B cell (primary cell): ENCODE measurements around the gene APOA5. TPM values are rescaled to one million over a fixed set of nuclear protein-coding genes. Genes with fewer than 3 reads are reported as not detected.

ENCODE experiments used
- ATAC-seq: fragments of 200-7000 bp; cut with Tn5 transposase; one replicate; pipeline ENCODE4 v1.10.0; 2021; ENCODE audit warnings: low read depth, mild to moderate bottlenecking, moderate number of reproducible peaks, moderate library complexity
- CTCF ChIA-PET: fragments of 350-600 bp; sonication (Branson Sonifier 250); formaldehyde crosslinking; loops from one replicate; lab custom pipeline; 2021; ENCODE audit warnings: antibody characterized with exemption, inconsistent platforms; lab: Charles Lee
- POLR2A ChIA-PET: fragments of 350-600 bp; sonication (Branson Sonifier 250); formaldehyde crosslinking; loops from one replicate; lab custom pipeline; 2021; ENCODE audit warnings: antibody characterized with exemption; lab: Charles Lee
- DNase-seq: peaks from one replicate; pipeline ENCODE4 v3.0.0; 2013
- H2AFZ ChIP-seq: 2 replicates; pipeline ENCODE4 v1.6.1; 2012; ENCODE audit warnings: mild to moderate bottlenecking, low read depth, low read length; ENCODE audit not compliant: insufficient read depth, poor library complexity, severe bottlenecking
- H3K27ac ChIP-seq, 2 donors: 1 replicate in 1 of 2; 2 replicates in 1 of 2; pipeline ENCODE4 v1.5.1; 2012 to 2013; ENCODE audit warnings: low read length in 2 of 2, mild to moderate bottlenecking in 2 of 2, moderate library complexity in 1 of 2
- H3K27me3 ChIP-seq, 4 experiments: fragments of 200-600 bp in 1 of 4; sonication (generic) in 1 of 4; replicated peaks in 1 of 4; 1 replicate in 2 of 4; 2 replicates in 2 of 4; pipeline versions ENCODE4 v1.6.1 to v1.7.0; 2013 to 2016; ENCODE audit warnings: low read length in 3 of 4, mild to moderate bottlenecking in 2 of 4, mixed read lengths in 1 of 4, moderate library complexity in 1 of 4; ENCODE audit not compliant: insufficient read depth in 4 of 4, control insufficient read depth in 3 of 4; ENCODE audit errors: control extremely low read depth in 1 of 4
- H3K36me3 ChIP-seq, 2 experiments: replicated peaks in 1 of 2; 1 replicate in 1 of 2; 2 replicates in 1 of 2; pipeline versions ENCODE4 v1.6.1 to v1.7.1; 2013; ENCODE audit warnings: low read length in 1 of 2; ENCODE audit not compliant: insufficient read depth in 2 of 2, control insufficient read depth in 1 of 2; ENCODE audit errors: control extremely low read depth in 1 of 2, extremely low read depth in 1 of 2
- H3K4me1 ChIP-seq, 2 donors: fragments of 200-600 bp in 1 of 2; sonication (generic) in 1 of 2; 1 replicate in 1 of 2; 2 replicates in 1 of 2; pipeline versions ENCODE4 v1.5.1 to v1.6.1; 2013 to 2017; ENCODE audit warnings: low read length in 2 of 2; ENCODE audit not compliant: control insufficient read depth in 2 of 2, insufficient read depth in 2 of 2
- H3K4me2 ChIP-seq: replicated peaks from 2 replicates; pipeline ENCODE3; 2012; ENCODE audit warnings: mild to moderate bottlenecking, low read depth, low read length; ENCODE audit not compliant: poor library complexity, severe bottlenecking
- H3K4me3 ChIP-seq, 5 experiments: fragments of 200-600 bp in 1 of 5; sonication (generic) in 1 of 5; 1 replicate in 3 of 5; 2 replicates in 2 of 5; pipeline versions ENCODE4 v1.5.1 to v1.7.0; 2011 to 2016; ENCODE audit warnings: low read length in 4 of 5, mild to moderate bottlenecking in 4 of 5, low read depth in 2 of 5, control low read depth in 1 of 5, moderate library complexity in 1 of 5; ENCODE audit not compliant: insufficient read depth in 1 of 5; ENCODE audit errors: control extremely low read depth in 1 of 5, extremely low read depth in 1 of 5
- H3K79me2 ChIP-seq: fragments of 200-600 bp; sonication (generic); one replicate; pipeline ENCODE4 v1.6.0; 2016; ENCODE audit warnings: low read length; ENCODE audit not compliant: control insufficient read depth, insufficient read depth
- H3K9ac ChIP-seq: fragments of 200-600 bp; sonication (generic); 2 replicates; pipeline ENCODE4 v1.6.1; 2017; ENCODE audit warnings: mild to moderate bottlenecking, low read length, moderate library complexity
- H3K9me3 ChIP-seq, 3 donors: one replicate each; pipeline versions ENCODE4 v1.6.1 to v1.7.1; 2013; ENCODE audit warnings: low read length in 2 of 3; ENCODE audit not compliant: control insufficient read depth in 2 of 3, insufficient read depth in 1 of 3; ENCODE audit errors: control extremely low read depth in 1 of 3
- H4K20me1 ChIP-seq: 2 replicates; pipeline ENCODE4 v1.6.0; 2012; ENCODE audit warnings: mild to moderate bottlenecking, low read length; ENCODE audit not compliant: insufficient read depth, control insufficient read depth, poor library complexity, severe bottlenecking
- H3K27ac Mint-ChIP-seq: one replicate; pipeline ENCODE4 v1.8.0; 2021; ENCODE audit warnings: mixed read lengths
- H3K27me3 Mint-ChIP-seq: one replicate; pipeline ENCODE4 v1.8.0; 2021; ENCODE audit warnings: mixed read lengths
- H3K4me1 Mint-ChIP-seq: one replicate; pipeline ENCODE4 v1.8.0; 2021; ENCODE audit warnings: mixed read lengths
- H3K4me3 Mint-ChIP-seq: one replicate; pipeline ENCODE4 v1.8.0; 2021; ENCODE audit warnings: mixed read lengths
- H3K9me3 Mint-ChIP-seq: one replicate; pipeline ENCODE4 v1.8.0; 2022; ENCODE audit warnings: mixed read lengths; ENCODE audit not compliant: insufficient read depth
- CTCF ChIP-seq: fragments of 200-600 bp; IDR thresholded peaks from one replicate; pipeline ENCODE4 v1.8.0; 2022; ENCODE audit warnings: antibody characterized with exemption, mild to moderate bottlenecking
- EZH2 ChIP-seq: IDR thresholded peaks from 2 replicates; pipeline ENCODE4 v1.6.1; 2012; ENCODE audit warnings: borderline replicate concordance, low read depth, mild to moderate bottlenecking, moderate library complexity, low read length; ENCODE audit not compliant: insufficient read depth, poor library complexity, severe bottlenecking
- WGBS: methylation state at CpG from one replicate; pipeline ENCODE4 v1.1.5; 2013; ENCODE audit warnings: missing lambda C conversion rate; ENCODE audit not compliant: insufficient coverage; 5-methylcytosine and 5-hydroxymethylcytosine counted together
- intact Hi-C: fragments of 100-400 bp; cut with micrococcal nuclease; formaldehyde crosslinking; loops from one replicate; pipeline ENCODE4 v1.10.0; 2022
- polyA plus RNA-seq: library from polyadenylated mRNA; depleted of rRNA; stranded (reverse); fragments of >200 nt; gene quantifications from 2 replicates; pipeline ENCODE4 v1.2.3, GENCODE V29; 2012
- total RNA-seq, 2 donors: library from RNA; stranded (reverse); fragments of 120-200 nt in 1 of 2; gene quantifications; 1 replicate in 1 of 2; 2 replicates in 1 of 2; pipeline versions ENCODE4 v1.2.3 to v1.2.4, GENCODE V29; 2013 to 2022

APOA5 gene
- total and polyA plus RNA-seq, 2 donors (not counting 1 experiment from before 2014, with no cell fraction given): not detected

GRCh38 chr11:116794851-116795250, 3.2 kb upstream of the APOA5 start:
- Histone ChIP-seq H2AFZ (no peak overlapping the region), H3K4me3 (no peak overlapping the region), H3K36me3 (no peaks in the 10 kb centered on the region), H3K9me3 (no peaks in the 10 kb centered on the region), H3K9ac (no peak overlapping the region), H3K79me2 (no peaks in the 10 kb centered on the region), H3K27ac (no peak overlapping the region), H3K4me2 (no peak overlapping the region), H4K20me1 (no peaks in the 10 kb centered on the region), H3K4me1 (peaks cover 6 to 9% of the 10 kb centered on the region in 2 donors), H3K27me3 (peaks cover 0 to 10% (median 2%) of the 10 kb centered on the region in 4 experiments)
- ChIA-PET CTCF (interaction anchor here (1.6 kb wide), 1 partner anchor 304 kb away, joined by 4 read pairs; no protein-coding TSS in a partner anchor), POLR2A (no interaction called here)
- WGBS: 95% methylated on average over 2 of the region's 2 CpGs
- no peak for TF ChIP-seq CTCF
- TF ChIP-seq EZH2: no peak
- H3K27ac Mint-ChIP-seq: no peak overlapping the region
- H3K4me1 Mint-ChIP-seq: peaks cover 5% of the 10 kb centered on the region
- DNase-seq (no peak), ATAC-seq (no peak)
- no peak overlapping the region for H3K4me3 Mint-ChIP-seq
- H3K27me3 Mint-ChIP-seq: peaks cover 27% of the 10 kb centered on the region
- intact Hi-C loops: loop anchor here (10.0 kb wide), 1 partner anchor 80 kb away; no protein-coding TSS in a partner anchor
- no peaks in the 10 kb centered on the region for H3K9me3 Mint-ChIP-seq

GRCh38 chr11:116793772-116794097, 2.1 kb upstream of the APOA5 start:
- ChIA-PET CTCF (interaction anchor here (1.6 to 7.1 kb wide), 2 partner anchors 305 to 312 kb away, joined by 4 to 80 read pairs; no protein-coding TSS in a partner anchor), POLR2A (interaction anchor here (0.6 kb wide), 1 partner anchor 312 kb away, joined by 4 read pairs; no protein-coding TSS in a partner anchor)
- TF ChIP-seq EZH2: no peak
- WGBS: no CpG with 5 or more reads among the region's 1 CpG
- Histone ChIP-seq H2AFZ (no peak overlapping the region), H3K4me2 (no peak overlapping the region), H3K27ac (no peak overlapping the region), H3K9me3 (no peaks in the 10 kb centered on the region), H3K4me1 (peaks cover 6 to 9% of the 10 kb centered on the region in 2 donors), H3K9ac (no peak overlapping the region), H3K79me2 (no peaks in the 10 kb centered on the region), H3K36me3 (no peaks in the 10 kb centered on the region), H4K20me1 (no peaks in the 10 kb centered on the region), H3K27me3 (peaks cover 0 to 10% (median 0%) of the 10 kb centered on the region in 4 experiments), H3K4me3 (no peak overlapping the region)
- H3K4me1 Mint-ChIP-seq: peaks cover 7% of the 10 kb centered on the region
- H3K27ac Mint-ChIP-seq: no peak overlapping the region
- H3K4me3 Mint-ChIP-seq: no peak overlapping the region
- ATAC-seq: no peak
- H3K9me3 Mint-ChIP-seq: no peaks in the 10 kb centered on the region
- no peak for DNase-seq
- H3K27me3 Mint-ChIP-seq: peaks cover 18% of the 10 kb centered on the region
- intact Hi-C loops: loop anchor here (10.0 kb wide), 1 partner anchor 81 kb away; no protein-coding TSS in a partner anchor
